HL-60/S4 (cell line): ENCODE data around the gene KNL1.
"Not testable (repeated sequence)": the region's sequence is repeated elsewhere in the genome, so short reads cannot be mapped to it uniquely, and the experiment has no call there.

Source experiments
- in situ Hi-C: fragments of 300-500 bp; cut with MboI; formaldehyde crosslinking; loops from 2 replicates; pipeline ENCODE4 v1.14.3; 2022; ENCODE audit warnings: low sequenced_read_pairs

Gene KNL1

GRCh38 chr15:40578892-40579291, 15.2 kb upstream of the KNL1 start:
- in situ Hi-C loops: no loop called here

- in situ Hi-C loops: not testable (repeated sequence)
Measured at GRCh38 chr15:40581796-40582195, 12.3 kb upstream of the KNL1 start.

GRCh38 chr15:40582726-40583246, 11.3 kb upstream of the KNL1 start:
- in situ Hi-C loops: no loop called here

GRCh38 chr15:40584191-40584590, 9.9 kb upstream of the KNL1 start:
- in situ Hi-C loops: no loop called here

GRCh38 chr15:40590667-40591050, 3.4 kb upstream of the KNL1 start:
- in situ Hi-C loops: no loop called here

GRCh38 chr15:40591389-40591788, 2.7 kb upstream of the KNL1 start:
- in situ Hi-C loops: no loop called here

- in situ Hi-C loops: no loop called here
Measured at GRCh38 chr15:40593165-40593564, 884 bp upstream of the KNL1 start.

GRCh38 chr15:40594429-40594836, 384 bp downstream of the KNL1 start:
- in situ Hi-C loops: no loop called here

GRCh38 chr15:40595219-40595618, 1.2 kb downstream of the KNL1 start:
- in situ Hi-C loops: no loop called here

GRCh38 chr15:40595773-40596172, 1.7 kb downstream of the KNL1 start:
- in situ Hi-C loops: no loop called here

GRCh38 chr15:40597024-40597423, 3.0 kb downstream of the KNL1 start:
- in situ Hi-C loops: no loop called here

GRCh38 chr15:40598126-40598525, 4.1 kb downstream of the KNL1 start:
- in situ Hi-C loops: no loop called here

- in situ Hi-C loops: no loop called here
Measured at GRCh38 chr15:40598672-40599071, 4.6 kb downstream of the KNL1 start.

GRCh38 chr15:40600956-40601355, 6.9 kb downstream of the KNL1 start:
- in situ Hi-C loops: no loop called here

- in situ Hi-C loops: no loop called here
Measured at GRCh38 chr15:40603935-40604334, 9.9 kb downstream of the KNL1 start.

GRCh38 chr15:40613080-40613479, 19.0 kb downstream of the KNL1 start:
- in situ Hi-C loops: no loop called here

- in situ Hi-C loops: no loop called here
Measured at GRCh38 chr15:40618023-40618422, 24.0 kb downstream of the KNL1 start.

- in situ Hi-C loops: no loop called here
Measured at GRCh38 chr15:40618906-40619305, 24.9 kb downstream of the KNL1 start.

- in situ Hi-C loops: no loop called here
Measured at GRCh38 chr15:40623361-40623760, 29.3 kb downstream of the KNL1 start.

GRCh38 chr15:40630313-40630712, 36.3 kb downstream of the KNL1 start:
- in situ Hi-C loops: no loop called here

GRCh38 chr15:40633178-40633577, 39.1 kb downstream of the KNL1 start:
- in situ Hi-C loops: no loop called here

GRCh38 chr15:40637221-40637745, 43.2 kb downstream of the KNL1 start:
- in situ Hi-C loops: no loop called here

- in situ Hi-C loops: no loop called here
Measured at GRCh38 chr15:40639677-40640076, 45.6 kb downstream of the KNL1 start.
